NT2/D1 (cell line): ENCODE results near the gene CCL20.

Experiments used
- DNase-seq: peaks from one replicate; pipeline ENCODE4 v3.0.0-alpha.2; 2011; ENCODE audit warnings: low read depth, low spot score
- H3K27me3 ChIP-seq: 2 replicates; pipeline ENCODE4 v1.6.0; 2011; ENCODE audit warnings: mild to moderate bottlenecking; ENCODE audit not compliant: insufficient read length, insufficient read depth
- H3K36me3 ChIP-seq: 2 replicates; pipeline ENCODE4 v1.6.1; 2011; ENCODE audit warnings: mild to moderate bottlenecking, low read length, mixed read lengths; ENCODE audit not compliant: insufficient read depth, insufficient read length
- H3K4me1 ChIP-seq: 2 replicates; pipeline ENCODE4 v1.5.1; 2011; ENCODE audit not compliant: insufficient read depth, insufficient read length
- H3K4me3 ChIP-seq: 2 replicates; pipeline ENCODE4 v1.5.1; 2011; ENCODE audit warnings: low read depth; ENCODE audit not compliant: insufficient read length
- H3K9ac ChIP-seq: 2 replicates; pipeline ENCODE4 v1.6.0; 2011; ENCODE audit warnings: low read depth; ENCODE audit not compliant: insufficient read length
- H3K9me3 ChIP-seq: 2 replicates; pipeline ENCODE4 v1.5.1; 2011; ENCODE audit warnings: mild to moderate bottlenecking, low read length; ENCODE audit not compliant: insufficient read depth
- SUZ12 ChIP-seq: IDR thresholded peaks from 2 replicates; pipeline ENCODE4 v1.6.1; 2011; ENCODE audit not compliant: insufficient read length, insufficient read depth; ENCODE audit errors: extremely low read depth
- YY1 ChIP-seq: IDR thresholded peaks from 2 replicates; pipeline ENCODE4 v1.6.1; 2011; ENCODE audit not compliant: insufficient read length, insufficient read depth
- ZNF274 ChIP-seq: IDR thresholded peaks from 2 replicates; pipeline ENCODE4 v1.6.1; 2011; ENCODE audit warnings: mild to moderate bottlenecking, low read depth, low read length

Gene CCL20

GRCh38 chr2:227817850-227818674 is 4.4 kb downstream of the CCL20 start:
- H3K4me1 ChIP-seq, result no peaks in the 10 kb centered on the region

DNA sequence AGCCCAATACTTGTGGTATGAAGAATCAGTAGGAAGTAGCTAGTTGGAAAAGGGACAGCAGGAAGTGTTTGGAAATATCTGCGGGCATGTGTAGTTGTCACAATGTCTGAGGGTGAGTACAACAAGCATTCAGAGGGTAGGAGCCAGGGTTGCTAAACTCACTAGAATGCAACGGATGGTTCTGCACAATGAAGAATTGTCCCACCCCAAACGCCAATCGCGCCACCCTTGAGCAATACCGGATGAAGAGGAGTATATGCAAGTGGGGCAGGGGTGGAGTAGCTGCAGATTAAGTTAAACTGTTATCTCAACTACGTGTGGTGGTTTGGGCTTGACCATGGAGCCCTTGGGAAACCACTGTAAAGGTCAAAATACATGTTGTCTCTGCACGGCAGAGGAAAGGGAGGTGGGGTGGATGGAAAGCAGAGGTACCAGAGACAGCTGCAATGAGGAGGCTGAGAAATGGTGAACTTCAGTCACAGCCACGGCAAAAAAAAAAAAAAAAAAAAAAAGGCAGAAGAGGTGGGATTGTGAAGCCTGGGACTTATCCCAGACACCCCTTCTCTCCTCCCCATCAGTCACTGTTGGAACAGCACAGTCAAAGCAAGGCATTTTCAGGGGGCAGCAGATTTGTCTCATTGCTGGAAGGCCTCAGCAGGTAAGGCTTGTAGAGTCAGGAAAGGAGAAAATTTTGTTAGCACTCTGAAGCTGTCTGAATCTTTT is 5.2 kb downstream of the CCL20 start:
- no peak for DNase-seq
- no peak overlapping the region for H3K4me3 ChIP-seq
- no peaks in the 10 kb centered on the region for H3K27me3 ChIP-seq
- H3K9ac ChIP-seq, result no peak overlapping the region
- no peak for TF ChIP-seq SUZ12
- TF ChIP-seq ZNF274, result no peak
- TF ChIP-seq YY1, result no peak
- no peaks in the 10 kb centered on the region for H3K9me3 ChIP-seq
- H3K36me3 ChIP-seq, result no peaks in the 10 kb centered on the region
- no peaks in the 10 kb centered on the region for H3K4me1 ChIP-seq

More at GRCh38 chr2:227817850-227818674, 4.4 kb downstream of the CCL20 start:
- no peak overlapping the region for H3K4me3 ChIP-seq
- DNase-seq, result peak; percentile 50
- no peak overlapping the region for H3K9ac ChIP-seq
- H3K9me3 ChIP-seq, result no peaks in the 10 kb centered on the region
- H3K36me3 ChIP-seq, result no peaks in the 10 kb centered on the region
- no peaks in the 10 kb centered on the region for H3K27me3 ChIP-seq
- TF ChIP-seq YY1 (no peak), SUZ12 (no peak), ZNF274 (no peak)

DNA sequence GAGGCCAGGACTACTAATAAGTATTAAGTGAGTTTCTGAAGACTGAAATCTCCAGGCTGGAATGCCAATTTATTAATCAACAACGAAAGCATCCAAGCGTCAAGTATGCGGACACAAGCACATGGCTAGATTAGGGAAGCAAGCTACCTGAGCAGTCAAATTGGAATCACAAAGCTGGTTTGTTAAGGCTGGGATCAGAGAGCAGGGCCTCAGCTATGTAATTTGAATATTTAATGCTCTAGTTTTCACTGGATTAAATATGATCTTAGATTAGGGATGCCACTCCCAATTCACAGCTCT is 5.7 kb downstream of the CCL20 start:
- DNase-seq, result no peak
- TF ChIP-seq YY1 (no peak), SUZ12 (no peak), ZNF274 (no peak)
- Histone ChIP-seq H3K36me3 (no peaks in the 10 kb centered on the region), H3K4me3 (no peak overlapping the region), H3K9me3 (no peaks in the 10 kb centered on the region), H3K4me1 (no peaks in the 10 kb centered on the region), H3K9ac (no peak overlapping the region), H3K27me3 (no peaks in the 10 kb centered on the region)

DNA sequence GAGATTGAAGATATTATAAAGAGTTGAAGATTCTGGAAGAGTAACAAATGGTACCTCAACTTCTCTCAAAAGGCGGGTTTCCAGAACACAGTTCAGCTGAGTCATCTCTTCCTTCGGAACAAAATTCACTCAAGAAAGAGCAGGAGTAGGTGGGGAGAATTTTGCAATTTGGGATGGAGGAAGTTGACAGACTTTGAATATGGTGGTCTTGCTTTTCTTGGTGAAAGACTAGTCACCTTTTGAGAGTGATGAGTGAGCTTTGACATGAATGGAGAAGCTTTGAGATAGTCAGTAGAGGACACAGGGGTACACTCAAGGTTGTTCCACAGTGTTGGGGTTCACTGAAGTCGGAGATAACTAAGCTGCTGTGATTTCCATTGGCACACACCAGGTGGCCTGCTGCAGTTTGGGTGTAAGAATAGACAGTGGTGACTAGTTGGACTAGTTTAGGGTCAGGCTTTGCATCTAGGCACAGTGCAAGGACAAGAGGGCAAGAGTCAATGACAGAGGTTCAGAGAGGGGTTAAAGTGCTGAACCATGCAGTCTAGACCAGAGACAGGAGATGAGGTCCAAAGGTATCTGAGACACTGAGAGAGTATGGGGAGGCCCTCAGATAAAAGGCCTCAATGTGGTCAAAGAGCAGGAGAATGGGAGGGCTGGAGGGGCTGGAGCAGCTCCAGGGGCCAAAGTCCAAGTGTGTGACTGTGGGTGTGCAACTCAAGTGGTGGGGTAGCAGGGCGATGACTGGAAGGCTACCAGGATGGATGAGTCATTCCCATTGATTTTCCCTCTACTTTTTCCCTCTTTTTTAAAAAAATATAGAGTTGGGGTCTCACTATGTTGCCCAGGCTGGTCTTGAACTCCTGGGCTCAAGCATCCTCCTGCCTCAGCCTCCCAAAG is 7.7 kb downstream of the CCL20 start:
- no peaks in the 10 kb centered on the region for H3K9me3 ChIP-seq
- no peak overlapping the region for H3K9ac ChIP-seq
- H3K36me3 ChIP-seq, result no peaks in the 10 kb centered on the region
- H3K4me1 ChIP-seq, result peaks cover 3% of the 10 kb centered on the region
- TF ChIP-seq YY1 (no peak), SUZ12 (no peak), ZNF274 (no peak)
- DNase-seq, result no peak
- H3K27me3 ChIP-seq, result peaks cover 2% of the 10 kb centered on the region
- H3K4me3 ChIP-seq, result no peak overlapping the region

GRCh38 chr2:227822416-227823003 is 8.9 kb downstream of the CCL20 start:
- Histone ChIP-seq H3K4me3 (no peak overlapping the region), H3K36me3 (no peaks in the 10 kb centered on the region), H3K4me1 (peaks cover 3% of the 10 kb centered on the region), H3K9me3 (no peaks in the 10 kb centered on the region), H3K9ac (no peak overlapping the region), H3K27me3 (peaks cover 2% of the 10 kb centered on the region)
- DNase-seq, result no peak
- TF ChIP-seq ZNF274 (no peak), YY1 (no peak), SUZ12 (no peak)

GRCh38 chr2:227823922-227824321 is 10.3 kb downstream of the CCL20 start:
- Histone ChIP-seq H3K4me1 (peaks cover 3% of the 10 kb centered on the region), H3K36me3 (no peaks in the 10 kb centered on the region), H3K9me3 (no peaks in the 10 kb centered on the region), H3K9ac (no peak overlapping the region), H3K27me3 (peaks cover 2% of the 10 kb centered on the region), H3K4me3 (no peak overlapping the region)
- TF ChIP-seq SUZ12, result no peak
- no peak for TF ChIP-seq ZNF274
- TF ChIP-seq YY1, result no peak
- no peak for DNase-seq

DNA sequence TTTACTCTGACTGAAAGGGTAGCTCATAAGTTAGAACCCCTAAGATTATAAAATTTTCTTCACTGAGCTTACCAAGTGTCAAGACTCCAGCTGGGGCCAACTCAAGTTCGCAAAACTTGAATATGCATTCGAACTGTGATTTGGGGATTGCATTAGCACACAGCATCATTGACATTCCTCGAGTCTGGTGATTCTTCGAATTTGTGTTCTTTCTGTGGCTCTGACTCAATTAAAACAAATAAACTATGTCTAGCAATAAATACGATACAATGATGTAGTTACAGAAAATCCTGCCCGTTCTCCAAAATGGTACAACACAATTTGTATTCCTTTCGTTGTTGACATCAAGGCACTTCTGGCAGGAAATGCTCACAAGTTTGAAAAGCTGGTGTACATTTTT is 11.1 kb downstream of the CCL20 start:
- Histone ChIP-seq H3K27me3 (peaks cover 2% of the 10 kb centered on the region), H3K9me3 (no peaks in the 10 kb centered on the region), H3K9ac (no peak overlapping the region), H3K4me3 (no peak overlapping the region), H3K4me1 (peaks cover 3% of the 10 kb centered on the region), H3K36me3 (no peaks in the 10 kb centered on the region)
- no peak for TF ChIP-seq YY1
- TF ChIP-seq ZNF274, result no peak
- no peak for TF ChIP-seq SUZ12
- DNase-seq, result no peak
